CD4-positive, alpha-beta memory T cell (primary cell): ENCODE results near the gene SMG5. TPM values are rescaled to one million over a fixed set of nuclear protein-coding genes. Genes with fewer than 3 reads are reported as not detected.

Experiments used
- CTCF ChIA-PET: fragments of 350-600 bp; sonication (Branson Sonifier 250); formaldehyde crosslinking; loops from one replicate; lab custom pipeline; 2021; ENCODE audit warnings: inconsistent platforms; ENCODE audit not compliant: partially characterized antibody; lab: Charles Lee
- POLR2A ChIA-PET: fragments of 350-600 bp; sonication (Branson Sonifier 250); formaldehyde crosslinking; loops from one replicate; lab custom pipeline; 2021; ENCODE audit not compliant: partially characterized antibody; lab: Charles Lee
- DNase-seq, 5 donors: peaks; one replicate each; pipeline versions ENCODE4 v3.0.0 to v3.0.0-alpha.2; 2020 to 2022; ENCODE audit warnings: mixed read lengths in 1 of 5
- H3K27ac ChIP-seq: one replicate; pipeline ENCODE4 v1.7.0; 2013; ENCODE audit warnings: low read depth, low read length
- H3K27me3 ChIP-seq: 2 replicates; pipeline ENCODE4 v1.7.0; 2013; ENCODE audit warnings: mild to moderate bottlenecking, low read length, moderate library complexity; ENCODE audit not compliant: insufficient read depth
- H3K36me3 ChIP-seq: 2 replicates; pipeline ENCODE4 v1.7.0; 2013; ENCODE audit warnings: mild to moderate bottlenecking, low read length, moderate library complexity; ENCODE audit not compliant: insufficient read depth
- H3K4me1 ChIP-seq: 2 replicates; pipeline ENCODE4 v1.7.0; 2013; ENCODE audit warnings: mild to moderate bottlenecking, low read length, moderate library complexity; ENCODE audit not compliant: insufficient read depth
- H3K4me3 ChIP-seq, 2 donors: one replicate each; pipeline ENCODE4 v1.7.0; 2013; ENCODE audit warnings: low read length in 2 of 2, mild to moderate bottlenecking in 1 of 2
- H3K9me3 ChIP-seq, 2 donors: one replicate each; pipeline ENCODE4 v1.7.0; 2013; ENCODE audit warnings: low read length in 2 of 2, control low read depth in 1 of 2; ENCODE audit not compliant: control insufficient read depth in 1 of 2
- H3K27ac Mint-ChIP-seq, 7 donors: one replicate each; pipeline ENCODE4 v1.8.0; 2020 to 2021; ENCODE audit warnings: mixed read lengths in 7 of 7, mild to moderate bottlenecking in 6 of 7, inconsistent platforms in 3 of 7, moderate library complexity in 3 of 7
- H3K27me3 Mint-ChIP-seq, 2 donors: one replicate each; pipeline ENCODE4 v1.8.0; 2020 to 2021; ENCODE audit warnings: mixed read lengths in 2 of 2
- H3K36me3 Mint-ChIP-seq, 2 donors: one replicate each; pipeline ENCODE4 v1.8.0; 2020 to 2021; ENCODE audit warnings: mixed read lengths in 2 of 2, inconsistent platforms in 1 of 2, mild to moderate bottlenecking in 1 of 2
- H3K4me1 Mint-ChIP-seq, 4 donors: one replicate each; pipeline ENCODE4 v1.8.0; 2020 to 2021; ENCODE audit warnings: mixed read lengths in 4 of 4, mild to moderate bottlenecking in 1 of 4
- H3K4me3 Mint-ChIP-seq, 8 donors: one replicate each; pipeline ENCODE4 v1.8.0; 2020 to 2021; ENCODE audit warnings: mixed read lengths in 8 of 8, mild to moderate bottlenecking in 7 of 8, moderate library complexity in 6 of 8, inconsistent platforms in 3 of 8
- H3K9me3 Mint-ChIP-seq, 8 donors: one replicate each; pipeline ENCODE4 v1.8.0; 2020 to 2021; ENCODE audit warnings: mixed read lengths in 8 of 8, mild to moderate bottlenecking in 5 of 8, inconsistent platforms in 3 of 8, moderate library complexity in 1 of 8
- intact Hi-C: fragments of 100-400 bp; cut with micrococcal nuclease; formaldehyde crosslinking; loops from one replicate; pipeline ENCODE4 v1.15.1; 2023
- polyA plus RNA-seq, 2 donors: library from polyadenylated mRNA; unstranded; fragments of 300-500 nt; fragmentation: Illumina TruSeq; gene quantifications; one replicate each; pipeline ENCODE4 v1.2.3, GENCODE V29; 2021
- total RNA-seq, 2 experiments: library from RNA; stranded (reverse); gene quantifications; one replicate each; pipeline ENCODE4 v1.2.3, GENCODE V29; 2021

Gene SMG5
- total and polyA plus RNA-seq, 4 experiments from 2014 or later = 6.1 to 71.6 (median 47.7) TPM

DNA sequence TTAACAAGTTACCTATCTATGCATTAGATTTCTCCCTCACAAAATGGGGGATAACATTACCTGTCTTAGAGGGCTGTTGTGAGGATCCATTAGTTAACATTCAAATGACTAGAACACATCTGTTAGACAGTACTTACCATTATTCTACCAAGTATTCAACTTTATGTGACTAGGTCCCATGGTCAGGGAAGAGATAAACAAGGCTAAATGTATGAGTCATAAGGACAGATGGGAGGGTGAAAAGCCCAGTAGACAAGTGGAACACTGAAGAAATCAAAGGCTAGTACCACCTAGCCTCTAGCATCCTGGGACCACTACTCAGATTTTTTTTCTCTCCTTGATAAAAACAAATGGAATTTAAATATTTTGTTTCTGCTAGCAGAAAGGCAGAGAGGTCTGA is 25.5 kb upstream of the SMG5 start:
- Mint-ChIP-seq H3K27ac (no peak overlapping the region), H3K4me3 (no peak overlapping the region), H3K9me3 (no peaks in the 10 kb centered on the region), H3K27me3 (no peaks in the 10 kb centered on the region), H3K4me1 (no peaks in the 10 kb centered on the region), H3K36me3 (peaks cover 24 to 48% of the 10 kb centered on the region in 2 donors)
- no peak overlapping the region for H3K27ac ChIP-seq
- ChIA-PET CTCF (interaction anchor here (1.6 kb wide), 1 partner anchor 11 kb away, joined by 5 read pairs; no protein-coding TSS in a partner anchor), POLR2A (interaction anchor here (1.1 kb wide), 1 partner anchor 12 kb away, joined by 3 read pairs; the partner anchor contains the start of gene GLMP)
- no peak for DNase-seq
- intact Hi-C loops = no loop called here
- no peaks in the 10 kb centered on the region for H3K27me3 ChIP-seq
- H3K4me3 ChIP-seq = no peak overlapping the region
- H3K9me3 ChIP-seq = no peaks in the 10 kb centered on the region
- H3K4me1 ChIP-seq = no peaks in the 10 kb centered on the region
- H3K36me3 ChIP-seq = peaks cover 46% of the 10 kb centered on the region

DNA sequence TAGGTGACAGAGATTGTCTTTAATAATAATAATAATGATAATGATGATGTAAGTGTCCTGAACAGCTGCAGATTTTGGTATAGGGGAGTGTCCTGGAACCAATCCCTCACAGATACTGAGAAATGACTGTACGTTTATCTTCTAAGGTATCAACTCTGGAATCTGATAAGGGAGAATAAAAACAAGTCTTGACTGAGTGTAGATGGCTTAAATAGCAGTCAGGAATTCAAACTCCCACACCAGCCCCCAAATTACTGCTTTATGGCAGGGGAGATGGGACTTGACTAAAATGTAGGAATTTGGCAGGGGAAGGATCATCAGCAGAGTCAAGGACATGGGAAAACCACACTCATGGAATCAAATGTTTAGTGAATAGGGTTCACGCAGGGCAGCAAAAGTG is 22.6 kb upstream of the SMG5 start:
- no peak overlapping the region for H3K27ac Mint-ChIP-seq
- Histone ChIP-seq H3K36me3 (peaks cover 24% of the 10 kb centered on the region), H3K27me3 (no peaks in the 10 kb centered on the region), H3K9me3 (no peaks in the 10 kb centered on the region), H3K4me3 (no peak overlapping the region), H3K27ac (no peak overlapping the region), H3K4me1 (no peaks in the 10 kb centered on the region)
- intact Hi-C loops = no loop called here
- no peak overlapping the region for H3K4me3 Mint-ChIP-seq
- H3K36me3 Mint-ChIP-seq = peaks cover 16 to 27% of the 10 kb centered on the region in 2 donors
- H3K9me3 Mint-ChIP-seq = no peaks in the 10 kb centered on the region
- CTCF ChIA-PET = interaction anchor here (1.3 kb wide), 1 partner anchor 14 kb away, joined by 4 read pairs; no protein-coding TSS in a partner anchor
- no peak for DNase-seq
- H3K27me3 Mint-ChIP-seq = no peaks in the 10 kb centered on the region
- POLR2A ChIA-PET = interaction anchor here (3.1 kb wide), 1 partner anchor 23 kb away, joined by 11 read pairs; the partner anchor contains the start of gene SMG5
- H3K4me1 Mint-ChIP-seq = no peaks in the 10 kb centered on the region

DNA sequence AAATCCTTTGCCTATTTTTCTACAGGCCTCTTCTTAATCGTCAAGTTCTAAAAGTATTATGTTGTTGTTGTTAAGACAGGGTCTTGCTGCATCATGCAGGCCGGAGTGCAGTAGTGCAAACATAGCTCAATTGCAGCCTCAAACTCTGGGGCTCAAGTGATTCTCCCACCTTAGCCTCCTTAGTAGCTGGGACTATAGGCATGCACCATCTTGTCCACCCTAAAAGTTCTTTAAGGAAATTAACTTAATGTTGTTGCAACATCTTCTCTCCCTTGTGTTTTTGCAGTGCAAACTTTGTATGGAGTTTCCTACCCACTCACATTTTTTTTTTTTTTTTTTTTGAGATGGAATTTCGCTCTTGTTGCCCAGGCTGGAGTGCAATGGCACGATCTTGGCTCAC is 20.6 kb upstream of the SMG5 start:
- no peaks in the 10 kb centered on the region for H3K27me3 ChIP-seq
- Mint-ChIP-seq H3K4me1 (no peaks in the 10 kb centered on the region), H3K36me3 (peaks cover 9 to 16% of the 10 kb centered on the region in 2 donors), H3K4me3 (no peak overlapping the region), H3K27me3 (no peaks in the 10 kb centered on the region), H3K27ac (no peak overlapping the region), H3K9me3 (no peaks in the 10 kb centered on the region)
- H3K4me1 ChIP-seq = no peaks in the 10 kb centered on the region
- H3K9me3 ChIP-seq = no peaks in the 10 kb centered on the region
- DNase-seq = no peak
- peaks cover 7% of the 10 kb centered on the region for H3K36me3 ChIP-seq
- no peak overlapping the region for H3K27ac ChIP-seq
- intact Hi-C loops = no loop called here
- no peak overlapping the region for H3K4me3 ChIP-seq
- ChIA-PET CTCF (interaction anchor here (0.7 to 1.1 kb wide), 2 partner anchors 15 to 17 kb away, joined by 3 to 4 read pairs; no protein-coding TSS in a partner anchor), POLR2A (interaction anchor here (3.1 kb wide), 1 partner anchor 21 kb away, joined by 11 read pairs; the partner anchor contains the start of gene SMG5)

DNA sequence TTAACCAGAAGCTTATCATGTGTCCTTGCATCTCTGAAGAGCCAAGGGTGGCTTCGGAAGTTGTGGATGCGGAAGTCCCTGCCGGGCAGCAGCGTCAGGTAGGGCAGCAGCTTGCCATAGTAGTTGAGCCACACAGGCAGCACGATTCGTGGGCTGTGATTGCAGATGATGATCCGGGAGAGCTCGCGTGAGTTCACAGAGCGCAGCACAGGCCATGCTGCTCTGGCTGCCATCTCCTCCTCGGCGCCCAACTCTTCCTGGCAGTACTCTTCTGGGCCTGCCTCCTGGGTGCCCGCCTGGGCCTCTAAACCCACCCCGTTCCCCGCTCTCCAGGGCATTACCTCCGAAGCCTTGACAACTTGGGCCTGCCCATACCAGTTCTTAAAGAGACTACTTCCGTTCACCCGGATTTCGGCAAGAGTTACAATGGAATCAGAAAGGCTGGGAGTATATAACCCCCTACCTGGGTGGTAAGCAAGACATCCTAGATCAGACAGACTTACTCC is 16.3 kb upstream of the SMG5 start, which contains the start of gene VHLL:
VHLL (minus strand) TSS at position 456 of the 506 bp plus-strand sequence; CDS start at position 338, 118 bp downstream.
- Histone ChIP-seq H3K9me3 (no peaks in the 10 kb centered on the region), H3K27me3 (no peaks in the 10 kb centered on the region), H3K4me3 (no peak within 1 kb of the TSS), H3K27ac (no peak within 1 kb of the TSS), H3K4me1 (peaks cover 17% of the 10 kb centered on the region), H3K36me3 (no peaks in the 10 kb centered on the region)
- Mint-ChIP-seq H3K36me3 (peaks cover 0 to 4% of the 10 kb centered on the region in 2 donors), H3K9me3 (no peaks in the 10 kb centered on the region), H3K27me3 (no peaks in the 10 kb centered on the region), H3K4me1 (peaks cover 12 to 20% (median 15%) of the 10 kb centered on the region in 4 donors), H3K27ac (peak within 1 kb of the TSS in 1 of 7 donors; percentile 30), H3K4me3 (no peak within 1 kb of the TSS)
- ChIA-PET CTCF (no interaction called here), POLR2A (interaction anchor here (0.9 kb wide), 1 partner anchor 16 kb away, joined by 3 read pairs; the partner anchor contains the start of gene SMG5)
- DNase-seq = no peak
- intact Hi-C loops = no loop called here

DNA sequence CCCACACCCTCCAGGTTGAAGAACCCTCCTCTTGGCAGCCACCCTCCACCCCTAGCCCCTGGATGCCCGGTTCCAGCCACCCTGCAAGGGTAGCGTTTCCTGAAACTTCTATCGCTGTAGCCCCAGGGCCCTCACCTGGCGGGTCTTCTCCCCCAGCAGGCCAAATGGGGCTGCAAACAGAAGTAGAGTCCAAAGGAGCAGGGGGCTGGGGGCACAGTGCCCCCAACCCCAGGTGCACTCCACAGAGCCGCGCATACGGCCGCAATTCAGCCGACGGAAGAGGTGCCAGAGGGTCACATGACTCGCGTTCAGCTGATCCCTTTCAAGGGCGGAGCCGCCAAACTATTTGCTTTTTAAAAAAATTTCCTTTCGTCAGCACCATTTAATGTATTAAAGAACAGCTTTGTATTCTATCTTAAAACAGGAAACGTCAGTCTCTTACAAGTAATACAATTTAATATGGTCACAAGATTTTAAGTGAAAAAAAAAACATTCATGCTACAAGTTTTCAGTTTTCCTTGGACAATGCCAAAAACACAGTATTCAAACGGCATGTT is 12.8 kb upstream of the SMG5 start, which contains the start of gene GLMP:
GLMP (minus strand) TSS at position 289 of the 557 bp plus-strand sequence; CDS start at position 255, 34 bp downstream.
- Histone ChIP-seq H3K9me3 (no peaks in the 10 kb centered on the region), H3K4me3 (peak within 1 kb of the TSS; percentile 77 to 83), H3K36me3 (peaks cover 3% of the 10 kb centered on the region), H3K4me1 (peaks cover 17% of the 10 kb centered on the region), H3K27me3 (no peaks in the 10 kb centered on the region), H3K27ac (peak within 1 kb of the TSS; percentile 65)
- H3K4me1 Mint-ChIP-seq = peaks cover 14 to 26% (median 17%) of the 10 kb centered on the region in 4 donors
- H3K4me3 Mint-ChIP-seq = peak within 1 kb of the TSS; percentile 89 to 95 (median 92)
- peak; percentile 55 to 64 (median 59) for DNase-seq
- H3K27ac Mint-ChIP-seq = peak within 1 kb of the TSS; percentile 18 to 91 (median 88)
- intact Hi-C loops = no loop called here
- POLR2A ChIA-PET = interaction anchor here (0.5 to 3.2 kb wide), 7 partner anchors 10 to 304 kb away, joined by 3 to 50 read pairs (median 3); partner anchors contain the start of genes CCT3, SMG5, TMEM79 and TSACC
- H3K27me3 Mint-ChIP-seq = no peaks in the 10 kb centered on the region
- CTCF ChIA-PET = no interaction called here
- peaks cover 0 to 13% of the 10 kb centered on the region in 2 donors for H3K36me3 Mint-ChIP-seq
- H3K9me3 Mint-ChIP-seq = no peaks in the 10 kb centered on the region

DNA sequence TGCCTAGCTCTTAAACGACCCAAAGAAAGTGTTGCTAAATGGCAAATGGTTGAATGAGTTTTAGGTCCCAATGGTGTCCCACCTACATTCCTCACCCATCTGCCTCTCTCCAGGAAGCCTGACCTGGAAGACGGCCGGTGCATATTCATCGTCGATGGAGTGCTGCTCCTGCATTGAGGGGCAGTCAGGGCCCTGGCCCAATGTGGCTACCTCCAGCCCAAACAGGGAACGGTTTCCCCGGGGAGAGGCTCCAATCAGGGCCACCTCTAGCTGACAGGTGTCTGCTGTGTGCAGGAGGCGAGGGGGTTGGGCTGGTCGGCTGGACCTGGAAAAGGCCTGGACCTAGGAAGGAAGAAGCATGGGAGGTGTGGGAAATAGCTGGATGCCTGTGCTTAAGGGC is 11.3 kb upstream of the SMG5 start:
- peaks cover 17% of the 10 kb centered on the region for H3K4me1 ChIP-seq
- Mint-ChIP-seq H3K36me3 (peaks cover 9 to 22% of the 10 kb centered on the region in 2 donors), H3K4me3 (peak overlapping the region in 2 of 8 donors; percentile 53 to 90), H3K27me3 (no peaks in the 10 kb centered on the region), H3K27ac (no peak overlapping the region), H3K9me3 (no peaks in the 10 kb centered on the region), H3K4me1 (peaks cover 14 to 26% (median 17%) of the 10 kb centered on the region in 4 donors)
- H3K36me3 ChIP-seq = peaks cover 4% of the 10 kb centered on the region
- CTCF ChIA-PET = interaction anchor here (0.9 kb wide), 1 partner anchor 227 kb away, joined by 3 read pairs; no protein-coding TSS in a partner anchor
- H3K9me3 ChIP-seq = no peaks in the 10 kb centered on the region
- no peaks in the 10 kb centered on the region for H3K27me3 ChIP-seq
- DNase-seq = no peak
- H3K4me3 ChIP-seq = no peak overlapping the region
- no peak overlapping the region for H3K27ac ChIP-seq
- intact Hi-C loops = no loop called here
- POLR2A ChIA-PET = interaction anchor here (1.4 to 3.2 kb wide), 2 partner anchors 8 to 11 kb away, joined by 4 to 50 read pairs; partner anchors contain the start of genes SMG5 and TMEM79

DNA sequence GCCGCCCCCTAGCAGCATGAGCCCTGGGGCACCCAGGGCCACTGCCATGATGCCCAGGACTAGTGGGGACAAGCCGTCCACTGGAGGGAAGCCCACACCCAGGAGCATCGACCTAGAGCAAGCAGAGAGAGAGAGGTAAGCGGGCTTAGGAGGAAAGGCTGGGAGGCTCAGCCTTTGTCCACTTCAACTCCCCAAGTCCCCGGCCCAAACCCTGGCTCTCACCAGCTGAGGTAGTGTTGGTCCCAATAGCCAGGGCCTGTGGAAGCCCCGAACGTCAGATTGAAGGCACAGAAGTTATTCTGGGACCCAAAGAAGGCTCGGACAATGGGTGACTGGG is 10.4 kb upstream of the SMG5 start:
- Mint-ChIP-seq H3K9me3 (no peaks in the 10 kb centered on the region), H3K4me3 (peak overlapping the region in 4 of 8 donors; percentile 30 to 54 (median 46)), H3K27me3 (no peaks in the 10 kb centered on the region), H3K4me1 (peaks cover 14 to 26% (median 17%) of the 10 kb centered on the region in 4 donors), H3K27ac (peak overlapping the region in 2 of 7 donors; percentile 6 to 37), H3K36me3 (peaks cover 12 to 27% of the 10 kb centered on the region in 2 donors)
- intact Hi-C loops = no loop called here
- no peaks in the 10 kb centered on the region for H3K27me3 ChIP-seq
- ChIA-PET CTCF (interaction anchor here (0.9 kb wide), 1 partner anchor 227 kb away, joined by 3 read pairs; no protein-coding TSS in a partner anchor), POLR2A (interaction anchor here (3.2 kb wide), 1 partner anchor 10 kb away, joined by 50 read pairs; the partner anchor contains the start of genes SMG5 and TMEM79)
- DNase-seq = no peak
- no peaks in the 10 kb centered on the region for H3K9me3 ChIP-seq
- peaks cover 17% of the 10 kb centered on the region for H3K4me1 ChIP-seq
- H3K4me3 ChIP-seq = no peak overlapping the region
- no peak overlapping the region for H3K27ac ChIP-seq
- H3K36me3 ChIP-seq = peaks cover 9% of the 10 kb centered on the region
